LNCAP (cell line): ENCODE results near the gene SGMS1.
A peak's percentile ranks its signal among the peaks of the same experiment; 100 is the strongest.

Experiments
- CTCF ChIP-seq: fragments of 450-650 bp; IDR thresholded peaks from 2 replicates; pipeline ENCODE4 v1.5.1; 2017; ENCODE audit warnings: mild to moderate bottlenecking

The SGMS1 gene

GRCh38 chr10:50423448-50423847, 200.3 kb downstream of the SGMS1 start:
- TF ChIP-seq CTCF, result no peak

GRCh38 chr10:50422259-50422658, 201.5 kb downstream of the SGMS1 start:
- TF ChIP-seq CTCF, result no peak

- peak; percentile 68 for TF ChIP-seq CTCF
These were observed 202.6 kb downstream of the SGMS1 start for GRCh38 chr10:50421026-50421719.

- no peak for TF ChIP-seq CTCF
These were observed 203.6 kb downstream of the SGMS1 start for GRCh38 chr10:50420196-50420595.

- TF ChIP-seq CTCF, result no peak
These were observed 204.0 kb downstream of the SGMS1 start for GRCh38 chr10:50419756-50420155.

- TF ChIP-seq CTCF, result no peak
These were observed 204.7 kb downstream of the SGMS1 start for GRCh38 chr10:50419091-50419490.

- no peak for TF ChIP-seq CTCF
These were observed 205.6 kb downstream of the SGMS1 start for GRCh38 chr10:50417886-50418830.
